ENCODE data around the gene STON2.
A peak's percentile ranks its signal among the peaks of the same experiment; 100 is the strongest.

The STON2 gene

GRCh38 chr14:81221579-81222102, 178.5 kb downstream of the STON2 start:
- no peak for DNase-seq (ENCODE audit: low spot score)

GRCh38 chr14:81220830-81221578, 179.1 kb downstream of the STON2 start, which contains the start of gene GTF2A1:
TSS of gene GTF2A1 (minus strand) at chr14:81220959. CDS start at chr14:81220518, 441 bp downstream.
- peak; percentile 96 for DNase-seq (ENCODE audit: low spot score)

- no peak for DNase-seq (ENCODE audit: low spot score)
Measured at GRCh38 chr14:81220580-81220829, 179.6 kb downstream of the STON2 start.

GRCh38 chr14:81219759-81220579, 180.2 kb downstream of the STON2 start:
- DNase-seq (ENCODE audit: low spot score), result peak; percentile 24

- peak; percentile 91 for DNase-seq (ENCODE audit: low spot score)
Measured at GRCh38 chr14:81219210-81219758, 180.8 kb downstream of the STON2 start.

- DNase-seq (ENCODE audit: low spot score), result peak; percentile 3
Measured at GRCh38 chr14:81211844-81212243, 188.3 kb downstream of the STON2 start.

All from AG08395 (cell line).